ENCODE measurements around the gene C17orf58.

DNA sequence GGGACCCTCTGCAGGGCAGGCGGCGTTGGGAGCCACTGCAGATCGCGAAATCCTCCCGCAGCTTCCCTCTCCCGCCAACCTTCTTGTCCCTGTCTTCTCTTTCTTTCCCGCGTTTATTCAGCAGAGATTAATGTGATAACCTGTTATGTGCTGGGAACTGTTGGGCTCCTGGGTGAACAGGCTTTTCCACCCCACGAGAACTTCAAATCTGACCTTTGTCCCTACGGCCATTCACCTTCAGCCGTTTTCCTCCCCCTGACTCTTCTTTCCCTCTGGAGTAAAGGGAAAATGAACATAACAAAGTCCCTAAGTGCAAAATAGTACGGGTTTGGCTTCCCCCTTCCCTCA lies 24.1 kb upstream of the C17orf58 start:
- TF ChIP-seq EP300 (IDR thresholded peaks at IDR 0.05) = no peak
- TF ChIP-seq, protein P1, sequence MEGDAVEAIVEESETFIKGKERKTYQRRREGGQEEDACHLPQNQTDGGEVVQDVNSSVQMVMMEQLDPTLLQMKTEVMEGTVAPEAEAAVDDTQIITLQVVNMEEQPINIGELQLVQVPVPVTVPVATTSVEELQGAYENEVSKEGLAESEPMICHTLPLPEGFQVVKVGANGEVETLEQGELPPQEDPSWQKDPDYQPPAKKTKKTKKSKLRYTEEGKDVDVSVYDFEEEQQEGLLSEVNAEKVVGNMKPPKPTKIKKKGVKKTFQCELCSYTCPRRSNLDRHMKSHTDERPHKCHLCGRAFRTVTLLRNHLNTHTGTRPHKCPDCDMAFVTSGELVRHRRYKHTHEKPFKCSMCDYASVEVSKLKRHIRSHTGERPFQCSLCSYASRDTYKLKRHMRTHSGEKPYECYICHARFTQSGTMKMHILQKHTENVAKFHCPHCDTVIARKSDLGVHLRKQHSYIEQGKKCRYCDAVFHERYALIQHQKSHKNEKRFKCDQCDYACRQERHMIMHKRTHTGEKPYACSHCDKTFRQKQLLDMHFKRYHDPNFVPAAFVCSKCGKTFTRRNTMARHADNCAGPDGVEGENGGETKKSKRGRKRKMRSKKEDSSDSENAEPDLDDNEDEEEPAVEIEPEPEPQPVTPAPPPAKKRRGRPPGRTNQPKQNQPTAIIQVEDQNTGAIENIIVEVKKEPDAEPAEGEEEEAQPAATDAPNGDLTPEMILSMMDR (IDR thresholded peaks at IDR 0.05) = no peak

Measured in sigmoid colon (tissue), 4 donors.